ENCODE measurements around the gene PABPC3. TPM values are rescaled to one million over a fixed set of nuclear protein-coding genes. Genes with fewer than 3 reads are reported as not detected.

The PABPC3 gene
- polyA plus RNA-seq (2012; rRNA removed), result 0.02 and 0.03 TPM in 2 replicates
- polyA plus RNA-seq (2012; cell fraction: cytosol; rRNA removed), result 0.21 and 0.51 TPM in 2 replicates
- 0.05 and 0.20 TPM in 2 replicates for polyA plus RNA-seq (2012; cell fraction: nucleus; rRNA removed)

- 66% methylated on average over 42 of the region's 50 CpGs for WGBS (ENCODE audit: low lambda C conversion rate)
- POLR2A ChIA-PET, result no interaction called here
- no peak for DNase-seq
- CTCF ChIA-PET, result interaction anchor here (0.6 to 3.8 kb wide), 4 partner anchors 11 to 692 kb away, joined by 3 to 13 read pairs (median 3); no protein-coding TSS in a partner anchor
- TF ChIP-seq TCF12 (IDR thresholded peaks at IDR 0.05), result no peak
- TF ChIP-seq FOXM1 (IDR thresholded peaks at IDR 0.05; ENCODE audit: low read depth), result no peak
- no peak for TF ChIP-seq USF2 (IDR thresholded peaks at IDR 0.05; ENCODE audit: borderline replicate concordance, low read depth, low read length)
- TF ChIP-seq RXRA (IDR thresholded peaks at IDR 0.05; ENCODE audit: borderline replicate concordance, low read depth), result no peak
- TF ChIP-seq MEF2A (IDR thresholded peaks at IDR 0.05; ENCODE audit: borderline replicate concordance, low read depth), result no peak
- TF ChIP-seq YY1 (IDR thresholded peaks at IDR 0.05; ENCODE audit: low read depth), result no peak
- no peak for TF ChIP-seq JUND (IDR thresholded peaks at IDR 0.05)
- no peaks in the 10 kb centered on the region for H4K20me1 ChIP-seq (ENCODE audit: insufficient read depth)
- no peaks in the 10 kb centered on the region for H3K9me2 ChIP-seq
- no peak within 1 kb of the TSS for H3K4me2 ChIP-seq
- H3K4me1 ChIP-seq (ENCODE audit: control insufficient read depth in 1 of 2, insufficient read depth in 2 of 2, low read depth in 1 of 2, low read length in 1 of 2), result no peaks in the 10 kb centered on the region
- no peak within 1 kb of the TSS for H3K27ac ChIP-seq (ENCODE audit: low read depth in 2 of 2, low read length in 1 of 2)
- H3K79me2 ChIP-seq (ENCODE audit: insufficient read depth), result no peaks in the 10 kb centered on the region
- H2AFZ ChIP-seq (ENCODE audit: low read depth), result no peak within 1 kb of the TSS
- H3K4me3 ChIP-seq (ENCODE audit: low read depth in 2 of 2, low read length in 1 of 2), result no peak within 1 kb of the TSS
- H3K27me3 ChIP-seq (ENCODE audit: insufficient read depth), result peaks cover 8% of the 10 kb centered on the region; the same call in 1 of the 2 replicates
- H3K36me3 ChIP-seq (replicated peaks in 1 of 2; ENCODE audit: control insufficient read depth in 1 of 2, insufficient read depth in 2 of 2, low read length in 1 of 2), result no peaks in the 10 kb centered on the region
- H3K9me3 ChIP-seq, result no peaks in the 10 kb centered on the region
- H3F3A ChIP-seq (replicated peaks; ENCODE audit: insufficient read depth), result no peaks in the 10 kb centered on the region
- no peak within 1 kb of the TSS for H3K9ac ChIP-seq
Measured at GRCh38 chr13:25095851-25096453, at the start of gene PABPC3. PABPC3 (plus strand) TSS chr13:25096136; CDS start chr13:25096199, 63 bp downstream.

- CTCF ChIA-PET, result interaction anchor here (1.1 to 2.1 kb wide), 2 partner anchors 9 to 16 kb away, joined by 5 to 6 read pairs; no protein-coding TSS in a partner anchor
- Histone ChIP-seq H2AFZ (ENCODE audit: low read depth) (peak overlapping the region; percentile 59; the same call in 1 of the 2 replicates), H3K4me2 (peak overlapping the region; percentile 82)
Measured at GRCh38 chr13:25046274-25046984, 49.5 kb upstream of the PABPC3 start.

More at GRCh38 chr13:25046274-25046984, 49.5 kb upstream of the PABPC3 start:
- Histone ChIP-seq H3F3A (replicated peaks; ENCODE audit: insufficient read depth) (no peaks in the 10 kb centered on the region), H3K9ac (no peak overlapping the region), H3K4me3 (ENCODE audit: low read depth in 2 of 2, low read length in 1 of 2) (peak overlapping the region in 1 of 2 experiments; percentile 51; a peak in 1 of 4 replicates), H3K79me2 (ENCODE audit: insufficient read depth) (no peaks in the 10 kb centered on the region), H3K36me3 (replicated peaks in 1 of 2; ENCODE audit: control insufficient read depth in 1 of 2, insufficient read depth in 2 of 2, low read length in 1 of 2) (no peaks in the 10 kb centered on the region), H3K27me3 (ENCODE audit: insufficient read depth) (peaks cover 51% of the 10 kb centered on the region), H3K27ac (ENCODE audit: low read depth in 2 of 2, low read length in 1 of 2) (no peak overlapping the region), H3K4me1 (ENCODE audit: control insufficient read depth in 1 of 2, insufficient read depth in 2 of 2, low read depth in 1 of 2, low read length in 1 of 2) (no peaks in the 10 kb centered on the region; a peak in 1 of 4 replicates), H4K20me1 (ENCODE audit: insufficient read depth) (no peaks in the 10 kb centered on the region), H3K9me3 (no peaks in the 10 kb centered on the region), H3K9me2 (no peaks in the 10 kb centered on the region)
- POLR2A ChIA-PET, result no interaction called here
- DNase-seq, result peak; percentile 38
- 5% methylated on average over 24 of the region's 24 CpGs for WGBS (ENCODE audit: low lambda C conversion rate)
- no peak for TF ChIP-seq MAX (IDR thresholded peaks at IDR 0.05; ENCODE audit: low read depth)
- no peak for TF ChIP-seq TCF12 (IDR thresholded peaks at IDR 0.05)
- TF ChIP-seq MXI1 (IDR thresholded peaks at IDR 0.05; ENCODE audit: low read depth, low read length), result no peak
- TF ChIP-seq YY1 (IDR thresholded peaks at IDR 0.05; ENCODE audit: low read depth), result no peak
- TF ChIP-seq EP300 (IDR thresholded peaks at IDR 0.05; ENCODE audit: borderline replicate concordance in 1 of 2, low read depth in 1 of 2, low read length in 1 of 2), result no peak
- no peak for TF ChIP-seq FOXM1 (IDR thresholded peaks at IDR 0.05; ENCODE audit: low read depth)
